Islet precursor cell (in vitro differentiated cells): ENCODE measurements around the gene PRKCA.

Experiments
- DNase-seq: peaks from one replicate; pipeline ENCODE4 v3.0.0-alpha.2; 2018

PRKCA gene

DNA sequence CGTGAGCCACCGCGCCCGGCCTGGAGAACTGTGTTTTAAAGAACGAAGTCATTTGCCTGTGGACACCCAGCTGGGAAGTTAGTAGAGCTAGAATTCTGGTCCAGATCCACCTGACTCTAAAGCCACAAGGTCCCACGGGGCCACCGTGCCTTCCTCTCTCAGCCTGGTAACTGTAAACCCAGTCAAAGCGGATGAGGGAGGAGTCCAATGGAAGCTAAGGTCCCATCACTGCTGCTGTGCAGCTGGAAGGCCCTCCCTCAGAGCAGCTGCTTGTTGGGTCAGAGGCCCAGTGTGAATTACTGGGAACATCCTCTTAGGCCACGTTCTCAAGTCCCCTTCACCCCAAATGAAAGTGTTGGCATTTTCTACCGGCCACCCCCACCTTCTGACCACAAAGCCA, 483.7 kb downstream of the PRKCA start:
- no peak for DNase-seq

GRCh38 chr17:66787914-66788313, 485.5 kb downstream of the PRKCA start:
- DNase-seq: no peak

DNA sequence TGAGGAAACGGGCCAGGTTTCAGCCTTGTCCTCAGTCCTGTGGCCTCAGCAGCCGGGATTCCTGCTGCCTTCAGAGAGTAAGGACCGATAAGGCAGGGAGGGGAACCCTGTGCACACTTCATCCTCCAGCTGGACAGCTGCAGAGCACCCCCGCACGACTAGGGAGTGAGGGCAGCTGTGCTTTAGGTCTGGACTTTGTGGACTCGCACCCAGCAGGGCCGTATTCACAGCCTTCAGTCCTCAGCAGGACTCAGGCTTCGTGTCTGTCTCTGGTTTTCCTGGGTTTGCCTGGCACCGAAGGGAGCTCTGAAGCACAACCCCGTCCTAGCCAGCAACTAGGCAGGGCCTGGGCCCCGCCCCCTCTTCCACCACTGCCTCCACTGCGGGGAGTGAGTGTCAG, 486.7 kb downstream of the PRKCA start:
- DNase-seq: no peak

- no peak for DNase-seq
Observed at GRCh38 chr17:66789961-66790437, 487.6 kb downstream of the PRKCA start.

DNA sequence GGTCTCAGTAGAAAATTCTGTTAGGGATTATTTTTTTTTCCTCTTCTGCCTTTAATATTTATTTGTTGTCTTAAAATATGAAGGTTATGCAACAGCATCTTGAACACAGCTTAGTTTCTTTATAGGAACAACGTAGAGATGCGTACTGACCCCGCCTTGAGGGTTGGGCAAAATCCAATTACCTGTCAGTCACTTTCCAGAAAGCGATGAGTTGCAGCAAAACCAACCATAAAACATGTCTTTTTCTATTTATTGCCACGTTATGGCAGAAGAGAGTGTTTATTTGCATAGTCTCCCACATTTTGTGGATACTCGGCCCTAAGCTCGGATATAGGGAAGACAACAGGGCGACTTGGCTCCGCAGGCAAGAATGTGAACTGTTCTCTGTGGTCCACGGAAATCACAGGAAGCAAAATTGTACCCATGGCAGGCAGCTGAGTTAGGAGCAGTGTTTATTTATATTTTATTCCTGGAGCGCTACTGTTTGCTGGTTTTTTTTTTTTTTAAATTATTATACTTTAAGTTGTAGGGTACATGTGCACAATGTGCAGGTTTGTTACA, 488.2 kb downstream of the PRKCA start:
- DNase-seq: no peak

DNA sequence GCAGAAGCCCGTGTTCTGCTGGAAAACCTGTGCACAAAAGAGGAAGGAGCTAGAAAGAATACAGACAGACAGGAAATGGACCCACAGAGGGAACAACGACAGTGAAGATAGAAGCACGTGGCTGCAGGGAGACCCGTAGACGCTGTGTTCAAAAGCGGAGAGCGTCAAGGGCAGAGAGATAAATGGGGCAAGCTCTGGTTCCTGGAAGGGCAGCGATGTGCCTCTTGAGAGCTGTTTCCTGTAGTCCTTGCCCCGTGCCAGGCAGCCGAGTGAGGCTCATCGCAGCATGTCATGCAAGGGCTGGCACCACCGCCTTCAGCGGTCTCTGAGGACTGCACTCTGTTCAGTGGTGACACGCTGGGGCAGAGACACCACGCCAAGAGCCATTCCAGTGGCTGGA, 488.9 kb downstream of the PRKCA start:
- DNase-seq: no peak

DNA sequence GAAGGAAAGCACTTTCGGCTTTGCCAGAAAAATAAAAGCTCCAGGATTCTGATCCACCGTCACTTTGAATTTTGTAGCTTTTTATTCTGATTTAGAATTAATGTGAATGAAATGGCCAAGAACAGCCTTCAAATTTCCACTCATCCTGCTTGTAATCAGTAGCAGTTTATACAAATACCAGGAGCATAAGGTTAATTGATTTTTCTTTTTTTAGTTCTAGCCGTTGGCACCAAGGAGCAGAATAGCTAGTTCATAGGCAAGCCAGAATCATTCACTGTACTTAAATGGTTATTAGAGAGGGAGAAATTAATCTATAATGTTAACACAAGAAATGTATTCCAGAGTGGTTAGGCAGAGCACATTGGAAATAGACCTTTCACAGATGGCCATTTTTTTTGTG, 491.4 kb downstream of the PRKCA start:
- no peak for DNase-seq

DNA sequence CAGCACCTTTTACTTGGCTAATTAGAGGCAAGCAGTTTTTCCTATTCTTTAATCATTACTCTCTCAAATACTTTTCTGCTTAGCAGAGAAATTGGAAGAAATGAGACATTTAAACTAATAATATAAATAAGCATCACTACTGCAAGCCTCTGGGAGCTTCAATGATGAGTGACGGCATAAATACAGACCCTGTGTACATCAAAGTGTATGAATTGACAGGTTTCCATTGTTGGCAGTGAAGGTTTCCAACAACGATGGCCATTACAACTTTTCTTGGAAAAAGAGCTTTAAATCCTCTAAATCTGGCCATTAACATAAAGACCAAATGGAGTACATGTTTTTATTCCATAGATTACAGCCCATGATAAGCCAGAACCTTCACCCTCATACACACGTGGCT, 493.1 kb downstream of the PRKCA start:
- DNase-seq: no peak

- DNase-seq: no peak
Observed at GRCh38 chr17:66799849-66800537, 497.6 kb downstream of the PRKCA start.

- no peak for DNase-seq
Observed at GRCh38 chr17:66803474-66803951, 501.1 kb downstream of the PRKCA start.

GRCh38 chr17:66805567-66805966, 503.2 kb downstream of the PRKCA start:
- DNase-seq: no peak

GRCh38 chr17:66807182-66807581, 504.8 kb downstream of the PRKCA start:
- no peak for DNase-seq

GRCh38 chr17:66809408-66809807, 507.0 kb downstream of the PRKCA start:
- no peak for DNase-seq

GRCh38 chr17:66810951-66811682, 508.7 kb downstream of the PRKCA start:
- no peak for DNase-seq

- no peak for DNase-seq
Observed at GRCh38 chr17:66811683-66812054, 509.3 kb downstream of the PRKCA start.

- DNase-seq: no peak
Observed at GRCh38 chr17:66812571-66812970, 510.2 kb downstream of the PRKCA start.

DNA sequence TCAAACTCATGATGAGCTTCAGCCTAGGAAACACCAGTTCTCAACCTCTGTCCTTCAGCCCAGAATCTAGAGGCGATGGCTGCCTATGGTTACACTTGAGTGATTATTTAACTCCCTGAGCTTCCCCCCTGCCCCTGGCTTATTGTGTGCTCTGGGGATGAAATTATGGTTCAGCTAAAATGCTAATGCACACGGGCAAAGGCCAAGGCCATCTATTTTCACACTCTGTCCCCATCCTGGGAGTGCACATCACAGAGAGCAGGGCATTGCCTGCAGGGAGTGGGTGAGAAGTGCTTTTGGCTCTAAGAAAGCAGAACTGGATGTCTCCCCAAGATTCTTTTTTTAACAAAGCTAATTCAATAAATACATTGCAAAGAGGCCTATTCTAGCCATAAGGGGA, 510.9 kb downstream of the PRKCA start:
- DNase-seq: no peak

DNA sequence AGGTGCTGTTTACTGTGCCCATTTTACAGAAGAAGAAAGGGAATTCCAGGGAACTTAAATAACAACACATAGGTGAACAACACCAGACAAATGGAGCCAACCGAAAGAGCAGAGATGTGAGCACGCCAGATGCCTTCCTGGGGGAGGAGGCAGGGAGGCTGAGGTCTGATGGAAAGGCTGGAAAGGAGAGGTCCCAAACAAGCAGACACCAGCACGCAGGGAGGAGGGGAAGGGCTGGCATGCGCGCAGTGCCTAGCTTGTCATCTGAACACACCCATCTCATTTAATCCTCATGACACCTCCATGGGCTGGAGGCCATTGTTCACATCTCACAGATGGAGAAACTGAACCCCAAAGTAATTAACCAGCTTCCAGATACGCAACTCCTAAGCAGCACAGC, 511.6 kb downstream of the PRKCA start:
- no peak for DNase-seq

- no peak for DNase-seq
Observed at GRCh38 chr17:66814570-66814969, 512.2 kb downstream of the PRKCA start.

- DNase-seq: no peak
Observed at GRCh38 chr17:66817750-66818149, 515.3 kb downstream of the PRKCA start.

DNA sequence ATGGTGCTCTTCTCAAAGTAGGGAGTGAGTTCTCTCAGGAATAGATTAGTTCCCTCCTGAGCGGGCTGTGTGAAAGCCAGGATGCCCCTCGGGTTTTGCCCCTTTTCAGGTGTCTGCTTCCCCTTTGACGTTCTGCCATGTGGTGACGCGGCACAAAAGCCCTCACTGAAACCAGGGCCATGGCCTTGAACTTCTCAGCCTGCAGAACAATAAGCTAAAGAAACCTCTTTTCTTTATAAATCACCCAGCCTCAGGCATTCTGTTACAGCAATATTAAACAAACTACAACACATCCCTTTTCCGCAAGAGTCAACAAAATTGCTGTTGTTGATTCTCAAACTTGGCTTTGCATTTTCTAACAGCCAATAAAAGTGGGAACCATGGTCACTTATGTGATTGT, 517.1 kb downstream of the PRKCA start:
- no peak for DNase-seq

DNA sequence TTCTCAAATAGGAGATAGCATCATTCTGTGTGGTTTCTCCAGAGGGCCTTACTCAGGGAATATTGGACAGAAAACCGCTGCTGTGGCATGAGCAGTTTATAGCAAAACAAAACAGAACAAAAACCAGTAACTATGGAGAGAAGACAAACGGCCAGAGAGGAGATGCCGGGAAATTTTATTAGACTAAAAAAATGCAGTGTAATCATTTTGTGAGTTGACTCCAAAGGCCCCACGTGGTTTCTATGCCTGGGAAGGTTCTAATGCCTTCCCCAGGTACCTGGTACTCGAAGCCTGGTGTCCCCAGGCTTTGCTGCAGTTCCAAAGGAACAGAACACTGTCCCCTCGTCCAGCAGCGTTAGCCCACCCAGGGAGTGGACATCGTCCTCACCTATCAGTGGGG, 519.6 kb downstream of the PRKCA start:
- DNase-seq: no peak

DNA sequence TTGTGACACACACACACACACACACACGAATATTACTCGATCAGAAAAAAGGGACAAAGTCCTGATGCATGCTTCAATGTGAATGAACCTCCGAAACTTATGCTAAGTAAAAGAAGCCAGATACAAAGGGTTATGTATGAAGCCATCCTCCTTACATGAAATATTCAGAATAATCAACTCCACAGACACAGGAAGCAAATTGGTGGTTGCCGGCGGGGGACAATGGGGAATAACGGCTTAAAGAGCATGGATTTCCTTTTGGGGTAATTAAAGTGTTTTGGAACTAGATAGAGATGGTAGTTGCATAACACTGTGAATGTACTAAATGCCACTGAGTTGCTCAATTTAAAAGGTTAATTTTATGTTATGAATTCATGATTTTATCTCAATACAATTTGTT, 524.4 kb downstream of the PRKCA start:
- DNase-seq: no peak

DNA sequence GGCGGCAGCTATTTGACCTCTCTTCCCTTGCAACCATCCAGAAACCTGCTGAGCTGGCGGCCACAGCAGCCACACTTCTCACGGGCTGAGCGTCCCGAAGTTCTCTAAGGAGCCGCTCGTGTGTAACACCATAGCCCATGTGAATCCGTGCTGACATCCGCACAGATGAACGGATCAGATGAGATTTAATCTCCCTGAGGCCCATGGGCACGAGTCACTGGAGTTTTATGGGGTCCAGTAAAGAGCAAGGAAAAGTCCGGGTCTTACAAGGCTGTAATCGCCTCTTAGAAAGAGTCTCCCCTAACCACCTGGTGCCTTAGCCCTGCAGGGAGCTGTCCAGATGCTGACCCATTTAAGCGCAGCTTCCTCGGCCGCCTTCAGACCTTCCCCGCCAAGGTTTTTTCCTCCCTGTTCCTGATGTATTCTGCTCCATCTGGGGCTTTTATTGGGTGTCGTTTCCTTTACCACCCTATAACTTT, 527.0 kb downstream of the PRKCA start:
- DNase-seq: peak; percentile 91
